CD4-positive, alpha-beta T cell treated with Interleukin-4 for 4 hours (primary cell): ENCODE measurements around the gene HES7.

ENCODE experiments used
- DNase-seq: peaks from one replicate; pipeline ENCODE4 v3.0.0-alpha.2; 2020

HES7 gene

DNA sequence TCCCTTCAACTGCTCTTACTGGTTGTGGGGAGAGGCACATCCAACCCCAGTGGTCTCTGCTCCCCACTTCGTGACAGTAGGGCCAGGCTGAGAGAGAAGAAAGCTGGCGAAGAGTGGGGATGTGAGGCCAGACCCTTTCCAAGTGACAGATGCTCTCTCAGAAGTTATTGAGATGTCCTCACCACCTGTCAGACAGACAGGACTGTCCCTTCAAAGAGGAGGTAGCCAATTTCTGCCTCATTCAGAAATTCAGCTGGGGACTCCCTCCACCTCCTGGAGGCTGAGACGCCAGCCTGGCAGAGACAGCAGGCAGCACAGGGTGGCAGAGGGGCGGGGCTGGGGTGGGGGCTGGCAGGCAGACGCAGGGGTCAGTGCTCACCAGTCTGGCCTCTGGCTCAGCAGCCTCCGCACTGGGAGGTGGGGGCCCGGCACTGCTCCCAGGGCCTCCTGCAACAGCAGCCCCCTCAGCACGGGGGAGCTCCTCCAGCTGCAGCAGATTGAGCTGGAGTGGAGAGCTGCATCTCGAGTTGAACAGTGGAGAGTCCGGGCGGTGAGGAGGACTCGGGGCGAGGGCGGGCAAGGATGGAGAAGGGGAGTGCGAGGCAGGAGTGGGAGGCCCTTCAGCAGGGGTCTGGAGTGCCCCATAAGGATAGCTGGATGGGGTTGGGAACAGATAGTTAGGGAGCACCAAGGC lies 19.1 kb upstream of the HES7 start:
- DNase-seq: no peak

GRCh38 chr17:8142158-8142886 lies 18.4 kb upstream of the HES7 start:
- DNase-seq: no peak

GRCh38 chr17:8141741-8142140 lies 17.8 kb upstream of the HES7 start:
- no peak for DNase-seq

DNA sequence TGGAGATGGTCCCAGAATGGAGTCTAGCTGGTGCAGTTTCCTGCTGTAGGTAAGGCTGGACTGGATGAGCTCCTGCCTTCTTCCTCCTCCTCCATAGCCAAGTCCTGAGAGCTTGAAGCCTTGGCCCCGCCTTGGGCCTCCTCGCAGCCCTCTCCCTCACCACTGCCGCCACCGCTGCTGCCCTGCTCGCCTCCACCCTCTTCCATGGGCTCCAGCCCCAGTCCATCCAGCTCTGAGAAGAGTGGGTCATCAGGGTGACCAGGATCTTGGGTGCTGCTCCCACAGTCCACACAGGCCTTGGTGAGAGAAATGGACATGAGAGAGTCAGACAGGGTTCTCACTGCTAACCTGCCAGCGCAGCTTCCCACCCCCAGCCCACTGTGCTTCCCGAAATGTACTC lies 17.1 kb upstream of the HES7 start:
- DNase-seq: no peak

- DNase-seq: no peak
Observed at GRCh38 chr17:8140065-8141029, 16.4 kb upstream of the HES7 start.

- DNase-seq: peak; percentile 96
Observed at GRCh38 chr17:8138672-8139371, 14.9 kb upstream of the HES7 start.

DNA sequence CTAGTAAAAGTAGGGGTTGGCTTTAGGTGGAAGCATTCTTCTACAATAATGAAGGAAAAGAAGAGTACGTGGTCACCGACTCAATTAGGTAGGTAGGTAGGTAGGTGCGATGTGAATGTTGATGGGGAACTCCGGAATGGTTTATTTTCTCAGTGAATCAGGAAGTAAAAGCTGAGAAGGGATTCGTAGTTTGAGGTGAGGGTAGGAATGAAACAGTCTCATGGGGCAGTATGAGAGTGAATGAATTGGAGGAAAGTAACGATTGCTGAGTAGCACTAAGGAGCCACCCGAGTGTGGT lies 14.4 kb upstream of the HES7 start:
- DNase-seq: no peak

DNA sequence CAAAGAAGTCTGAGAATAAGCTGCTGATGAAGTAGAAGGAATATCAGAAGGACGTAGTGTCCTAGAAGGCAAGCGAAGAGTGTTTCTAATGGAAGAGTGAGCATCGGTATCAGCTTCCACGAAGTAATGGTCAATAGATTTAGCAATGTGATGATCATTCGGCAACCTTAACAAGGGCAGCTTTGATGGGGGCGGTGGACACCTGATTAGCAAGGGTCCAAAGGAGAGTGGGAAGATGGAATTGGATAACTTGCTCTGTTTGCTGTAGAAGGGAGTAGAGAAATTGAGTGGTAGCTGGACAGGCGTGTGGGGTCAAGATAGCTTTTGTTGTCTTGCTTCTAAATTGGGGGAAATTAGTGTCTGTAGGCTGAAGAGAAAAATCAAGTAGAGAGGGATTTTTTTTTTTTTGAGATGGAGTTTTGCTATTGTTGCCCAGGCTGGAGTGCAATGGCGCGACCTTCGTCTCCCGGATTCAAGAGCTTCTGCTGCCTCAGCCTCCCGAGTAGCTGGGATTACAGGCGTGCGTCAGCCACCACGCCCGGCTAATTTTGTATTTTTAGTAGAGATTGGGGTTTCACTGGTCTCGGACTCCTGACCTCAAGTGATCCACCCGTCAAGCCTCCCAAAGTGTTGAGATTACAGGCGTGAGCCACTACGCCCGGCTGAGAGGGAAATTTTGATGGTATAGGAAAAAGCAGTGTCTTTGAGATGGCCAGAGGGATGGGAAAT lies 13.9 kb upstream of the HES7 start:
- no peak for DNase-seq

DNA sequence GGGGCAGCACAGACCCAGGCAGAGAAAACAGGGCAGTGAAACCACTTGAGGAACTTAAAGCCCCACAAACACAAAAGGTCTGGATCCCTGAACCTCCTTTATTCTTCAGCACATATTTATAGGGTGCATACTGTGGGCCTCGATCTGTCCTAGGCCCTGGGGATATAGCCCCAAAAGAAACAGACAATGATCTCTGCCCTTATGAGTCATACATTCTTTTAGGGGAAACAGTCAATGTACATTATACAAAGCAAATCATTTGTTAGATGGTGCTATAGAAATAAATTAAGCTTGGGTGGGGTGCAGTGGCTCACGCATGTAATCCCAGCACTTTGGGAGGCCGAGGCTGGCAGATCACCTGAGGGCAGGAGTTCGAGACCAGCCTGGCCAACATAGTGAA lies 10.0 kb upstream of the HES7 start:
- no peak for DNase-seq

DNA sequence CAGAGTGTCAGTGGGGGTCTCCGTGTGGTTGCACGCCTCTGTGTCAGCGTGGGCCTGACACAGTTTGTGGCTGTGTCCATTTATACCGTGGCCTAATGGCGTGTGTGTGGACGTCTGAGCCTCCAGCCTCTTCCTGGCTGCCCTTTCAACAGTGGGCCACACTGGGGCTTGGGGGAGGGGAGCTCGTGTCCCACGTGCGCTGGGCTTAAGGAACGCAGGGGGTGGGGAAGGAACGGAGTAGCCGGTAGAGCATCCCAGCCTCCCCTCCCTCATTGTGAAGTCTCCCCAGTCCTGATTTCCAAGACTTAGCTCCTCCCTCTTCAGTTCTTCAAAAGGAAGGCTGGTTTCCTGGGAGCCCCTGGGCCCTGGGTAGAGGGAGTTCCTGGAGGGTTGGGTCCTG lies 9.5 kb upstream of the HES7 start:
- no peak for DNase-seq

- no peak for DNase-seq
Observed at GRCh38 chr17:8131844-8132441, 8.0 kb upstream of the HES7 start.

GRCh38 chr17:8128125-8128784 lies 4.3 kb upstream of the HES7 start:
- no peak for DNase-seq

DNA sequence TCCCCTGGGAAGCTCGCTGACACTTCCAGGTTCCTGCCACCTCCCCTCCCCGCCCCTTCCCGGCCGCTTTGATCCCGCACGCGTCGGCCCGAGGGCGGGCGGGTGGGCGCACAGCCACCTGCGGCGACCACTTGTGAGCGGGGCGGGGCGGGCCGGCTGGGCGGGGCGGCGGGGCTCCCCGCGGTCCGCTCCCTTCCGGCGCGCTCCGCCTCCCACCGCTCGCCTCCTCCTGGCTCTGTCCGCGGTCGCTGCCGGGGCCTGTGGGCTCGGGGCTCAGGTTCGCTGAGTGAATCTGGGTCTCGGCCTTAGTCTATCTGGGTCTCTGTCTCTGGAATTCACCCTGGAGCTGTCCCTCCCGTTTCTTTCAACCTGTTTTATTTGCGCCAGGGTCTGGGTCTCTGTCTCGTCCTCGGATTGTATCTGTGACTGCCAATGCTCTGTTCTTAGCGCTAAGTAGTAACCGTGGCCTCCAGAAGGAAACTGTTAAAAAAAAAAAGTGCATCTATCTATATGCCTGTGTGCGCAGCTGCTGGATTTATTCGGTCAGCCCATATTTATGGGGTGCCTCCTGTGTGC lies 2.7 kb upstream of the HES7 start:
- peak; percentile 24 for DNase-seq

DNA sequence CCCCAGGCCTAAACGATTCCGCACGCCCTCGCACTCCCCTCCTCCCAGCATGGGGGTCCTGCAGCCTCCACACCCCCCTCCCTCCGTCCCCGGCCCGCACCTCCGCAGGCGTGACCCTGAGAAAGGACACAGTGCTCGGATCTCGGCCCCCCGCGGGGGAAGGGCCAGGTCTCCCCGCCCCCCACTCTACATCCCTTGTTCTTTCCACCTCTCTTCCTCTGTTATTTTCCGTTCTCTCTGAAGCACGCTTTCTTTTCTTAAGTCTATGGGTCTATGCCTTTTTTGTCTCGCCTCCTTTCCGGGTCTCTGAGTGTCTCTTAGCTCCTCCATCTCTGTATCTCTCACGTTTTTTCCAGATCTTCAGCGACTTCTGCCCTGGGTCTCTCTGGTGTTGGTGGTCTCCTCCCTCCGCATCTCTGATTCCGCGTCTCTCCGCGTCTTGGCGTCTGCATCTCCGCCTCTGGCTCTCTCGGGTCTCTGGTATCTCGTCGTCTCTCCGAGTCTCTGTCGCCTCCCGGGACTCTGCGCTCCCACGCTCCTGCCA lies 2.1 kb upstream of the HES7 start:
- DNase-seq: no peak

DNA sequence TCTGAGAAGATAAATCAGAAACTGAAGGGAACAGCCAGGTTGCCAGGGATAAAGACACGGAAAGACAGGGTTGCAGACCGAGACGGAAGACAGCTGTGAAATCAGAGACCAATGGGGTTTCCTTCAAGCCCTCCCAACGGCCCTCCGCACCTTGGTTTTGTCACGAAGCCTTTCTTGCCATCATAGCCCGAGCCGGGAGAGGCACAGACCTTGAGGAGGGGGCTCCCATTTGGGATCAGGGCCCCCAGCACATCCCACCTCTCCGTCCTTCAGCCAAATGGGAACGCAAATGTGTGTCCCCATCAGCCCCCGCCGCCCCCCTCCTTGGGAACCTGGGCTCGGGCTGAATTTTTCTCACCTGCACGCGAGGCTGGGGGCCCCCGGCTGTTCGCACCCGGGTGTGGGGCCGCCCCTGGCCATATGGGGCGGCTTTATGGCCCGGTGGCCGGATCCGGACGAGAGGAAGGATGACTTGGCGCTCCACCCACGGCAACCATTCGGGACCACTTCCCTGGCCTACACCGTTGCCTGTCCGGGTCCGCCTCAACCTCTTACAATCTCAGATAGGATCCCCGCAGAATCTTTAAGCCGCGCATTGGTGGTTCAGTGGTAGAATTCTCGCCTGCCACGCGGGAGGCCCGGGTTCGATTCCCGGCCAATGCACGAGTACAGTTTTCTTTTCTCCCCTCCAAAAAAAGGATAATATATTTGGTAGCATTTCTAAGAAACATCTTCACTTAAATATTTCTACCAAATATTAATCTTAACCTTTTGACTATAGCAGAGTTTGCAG lies 1.4 kb upstream of the HES7 start:
- DNase-seq: peak; percentile 80

GRCh38 chr17:8124350-8125153 lies 646 bp upstream of the HES7 start:
- DNase-seq: no peak

GRCh38 chr17:8122924-8123694 lies 797 bp downstream of the HES7 start:
- no peak for DNase-seq

GRCh38 chr17:8122422-8122923 lies 1.4 kb downstream of the HES7 start:
- no peak for DNase-seq
